Hepatocyte (in vitro differentiated cells): ENCODE results near the gene METRNL. TPM values are rescaled to one million over a fixed set of nuclear protein-coding genes. Genes with fewer than 3 reads are reported as not detected.

ENCODE experiments used
- DNase-seq: peaks from one replicate; pipeline ENCODE4 v3.0.0-alpha.2; 2016; ENCODE audit warnings: low spot score
- H2AFZ ChIP-seq: fragments of 200-600 bp; sonication (generic); 2 replicates; pipeline ENCODE4 v1.6.0; 2016; ENCODE audit warnings: antibody characterized with exemption, mild to moderate bottlenecking
- H3K27ac ChIP-seq: fragments of 200-600 bp; sonication (generic); 2 replicates; pipeline ENCODE4 v1.5.1; 2016; ENCODE audit warnings: mild to moderate bottlenecking
- H3K27me3 ChIP-seq: fragments of 200-600 bp; sonication (generic); 2 replicates; pipeline ENCODE4 v1.6.1; 2016
- H3K36me3 ChIP-seq: fragments of 200-600 bp; sonication (generic); replicated peaks from 2 replicates; pipeline ENCODE4 v1.5.1; 2016; ENCODE audit warnings: low read depth; ENCODE audit not compliant: insufficient read depth
- H3K4me1 ChIP-seq: fragments of 200-600 bp; sonication (generic); 2 replicates; pipeline ENCODE4 v1.5.1; 2016; ENCODE audit warnings: mild to moderate bottlenecking, moderate library complexity; ENCODE audit not compliant: insufficient read depth
- H3K4me2 ChIP-seq: fragments of 200-600 bp; sonication (generic); 2 replicates; pipeline ENCODE4 v1.6.0; 2016
- H3K4me3 ChIP-seq: fragments of 200-600 bp; sonication (generic); 2 replicates; pipeline ENCODE4 v1.5.1; 2016; ENCODE audit warnings: mild to moderate bottlenecking
- H3K79me2 ChIP-seq: fragments of 200-600 bp; sonication (generic); 2 replicates; pipeline ENCODE4 v1.6.0; 2017; ENCODE audit warnings: mild to moderate bottlenecking
- H3K9me2 ChIP-seq: fragments of 200-600 bp; sonication (generic); replicated peaks from 2 replicates; pipeline ENCODE4 v1.6.0; 2017; ENCODE audit warnings: mild to moderate bottlenecking; ENCODE audit not compliant: insufficient read depth
- H3K9me3 ChIP-seq: fragments of 200-600 bp; sonication (generic); 2 replicates; pipeline ENCODE4 v1.5.1; 2016; ENCODE audit warnings: low read depth, mild to moderate bottlenecking
- H4K20me1 ChIP-seq: fragments of 200-600 bp; sonication (generic); 2 replicates; pipeline ENCODE4 v1.6.0; 2016; ENCODE audit warnings: mild to moderate bottlenecking; ENCODE audit not compliant: insufficient read depth, poor library complexity, severe bottlenecking
- EZH2 ChIP-seq: fragments of 200-600 bp; sonication (generic); IDR thresholded peaks from 2 replicates; pipeline ENCODE4 v1.6.1; 2016; ENCODE audit warnings: antibody characterized with exemption, mild to moderate bottlenecking, borderline replicate concordance
- EZH2phosphoT487 ChIP-seq: fragments of 200-600 bp; sonication (generic); IDR thresholded peaks from one replicate; pipeline ENCODE4 v1.6.1; 2018; ENCODE audit warnings: antibody characterized with exemption, mild to moderate bottlenecking, low read depth, moderate library complexity; ENCODE audit not compliant: unreplicated experiment, severe bottlenecking
- WGBS: methylation state at CpG from one replicate; pipeline ENCODE4 v1.1.6; 2016; ENCODE audit warnings: low lambda C conversion rate; ENCODE audit errors: missing lambda C conversion rate; 5-methylcytosine and 5-hydroxymethylcytosine counted together
- polyA plus RNA-seq: library from polyadenylated mRNA; unstranded; fragments of >200 nt; fragmentation: Nextera tagmentation; extraction: Ambion mirVana; gene quantifications from 2 replicates; pipeline ENCODE4 v1.2.1, GENCODE V29; 2016
- total RNA-seq: library from RNA; depleted of rRNA; stranded (reverse); fragments of >200 nt; gene quantifications from 2 replicates; pipeline ENCODE4 v1.2.3, GENCODE V29; 2014
- TF ChIP-seq, protein P1 (sequence below): fragments of 200-600 bp; sonication (generic); IDR thresholded peaks from 2 replicates; pipeline ENCODE4 v1.5.1; 2016; ENCODE audit warnings: antibody characterized with exemption, mild to moderate bottlenecking; ENCODE audit not compliant: poor library complexity

Gene METRNL
- total and polyA plus RNA-seq, 2 experiments from 2014 or later: 97.2 to 164 TPM

DNA sequence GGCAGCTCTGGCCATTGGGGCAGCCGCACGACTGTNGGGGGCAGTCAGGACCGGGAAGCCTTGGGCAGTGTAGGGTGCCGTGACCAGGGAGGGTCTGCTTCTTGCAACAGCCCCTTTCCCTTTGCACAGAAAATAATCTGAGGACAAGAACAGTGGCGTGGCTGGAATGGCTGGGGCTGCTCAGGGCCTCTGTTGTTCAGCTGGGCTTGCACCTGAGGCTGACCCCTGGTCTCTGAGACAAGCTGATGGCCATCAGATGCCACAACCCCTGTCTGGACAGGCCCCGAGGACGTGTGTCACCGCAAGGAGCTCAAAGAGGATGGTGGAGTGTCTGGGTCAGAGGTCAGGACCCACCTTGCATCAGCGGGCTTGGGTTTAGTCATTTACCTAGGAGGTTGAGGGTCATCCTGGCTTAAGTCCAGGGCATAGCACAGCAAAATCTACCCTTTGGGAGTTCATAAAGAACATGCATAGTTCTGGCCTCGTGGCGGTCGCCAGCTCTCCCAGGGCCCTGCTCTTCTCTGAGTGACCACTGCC is 46.9 kb downstream of the METRNL start:
- 87% methylated on average over 12 of the region's 12 CpGs for WGBS
- Histone ChIP-seq H3K27ac (no peak overlapping the region), H2AFZ (no peak overlapping the region), H3K9me2 (no peaks in the 10 kb centered on the region), H3K4me1 (no peaks in the 10 kb centered on the region), H3K36me3 (no peaks in the 10 kb centered on the region), H4K20me1 (no peaks in the 10 kb centered on the region), H3K9me3 (no peaks in the 10 kb centered on the region), H3K79me2 (no peaks in the 10 kb centered on the region), H3K27me3 (peaks cover 24% of the 10 kb centered on the region), H3K4me2 (no peak overlapping the region), H3K4me3 (no peak overlapping the region)
- TF ChIP-seq, protein P1, sequence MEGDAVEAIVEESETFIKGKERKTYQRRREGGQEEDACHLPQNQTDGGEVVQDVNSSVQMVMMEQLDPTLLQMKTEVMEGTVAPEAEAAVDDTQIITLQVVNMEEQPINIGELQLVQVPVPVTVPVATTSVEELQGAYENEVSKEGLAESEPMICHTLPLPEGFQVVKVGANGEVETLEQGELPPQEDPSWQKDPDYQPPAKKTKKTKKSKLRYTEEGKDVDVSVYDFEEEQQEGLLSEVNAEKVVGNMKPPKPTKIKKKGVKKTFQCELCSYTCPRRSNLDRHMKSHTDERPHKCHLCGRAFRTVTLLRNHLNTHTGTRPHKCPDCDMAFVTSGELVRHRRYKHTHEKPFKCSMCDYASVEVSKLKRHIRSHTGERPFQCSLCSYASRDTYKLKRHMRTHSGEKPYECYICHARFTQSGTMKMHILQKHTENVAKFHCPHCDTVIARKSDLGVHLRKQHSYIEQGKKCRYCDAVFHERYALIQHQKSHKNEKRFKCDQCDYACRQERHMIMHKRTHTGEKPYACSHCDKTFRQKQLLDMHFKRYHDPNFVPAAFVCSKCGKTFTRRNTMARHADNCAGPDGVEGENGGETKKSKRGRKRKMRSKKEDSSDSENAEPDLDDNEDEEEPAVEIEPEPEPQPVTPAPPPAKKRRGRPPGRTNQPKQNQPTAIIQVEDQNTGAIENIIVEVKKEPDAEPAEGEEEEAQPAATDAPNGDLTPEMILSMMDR: no peak
- TF ChIP-seq EZH2 (no peak), EZH2phosphoT487 (no peak)
- DNase-seq: no peak

GRCh38 chr17:83127431-83128160 is 48.2 kb downstream of the METRNL start:
- H4K20me1 ChIP-seq: no peaks in the 10 kb centered on the region
- no peaks in the 10 kb centered on the region for H3K9me3 ChIP-seq
- H3K27ac ChIP-seq: no peak overlapping the region
- H3K9me2 ChIP-seq: no peaks in the 10 kb centered on the region
- no peak overlapping the region for H2AFZ ChIP-seq
- no peak overlapping the region for H3K4me3 ChIP-seq
- no peaks in the 10 kb centered on the region for H3K79me2 ChIP-seq
- no peak overlapping the region for H3K4me2 ChIP-seq
- H3K4me1 ChIP-seq: no peaks in the 10 kb centered on the region
- H3K27me3 ChIP-seq: peaks cover 11% of the 10 kb centered on the region
- H3K36me3 ChIP-seq: no peaks in the 10 kb centered on the region
- WGBS: 94% methylated on average over 13 of the region's 16 CpGs
- TF ChIP-seq, protein P1: no peak
- TF ChIP-seq EZH2phosphoT487 (no peak), EZH2 (no peak)
- no peak for DNase-seq

- Histone ChIP-seq H2AFZ (no peak overlapping the region), H3K27ac (no peak overlapping the region), H4K20me1 (no peaks in the 10 kb centered on the region), H3K4me1 (no peaks in the 10 kb centered on the region), H3K4me3 (no peak overlapping the region), H3K9me2 (no peaks in the 10 kb centered on the region), H3K79me2 (no peaks in the 10 kb centered on the region), H3K27me3 (peaks cover 1% of the 10 kb centered on the region), H3K9me3 (no peaks in the 10 kb centered on the region), H3K36me3 (no peaks in the 10 kb centered on the region), H3K4me2 (no peak overlapping the region)
- TF ChIP-seq, protein P1: no peak
- TF ChIP-seq EZH2: no peak
- TF ChIP-seq EZH2phosphoT487: no peak
- WGBS: 92% methylated on average over 31 of the region's 32 CpGs
- DNase-seq: no peak
These were observed 49.2 kb downstream of the METRNL start for GRCh38 chr17:83128306-83129240.
